GM18870 (cell line): ENCODE measurements around the gene CCN2.

ENCODE experiments used
- ATAC-seq: cut with Tn5 transposase; IDR thresholded peaks from one replicate; pipeline ENCODE4 v1.9.1; 2021; ENCODE audit warnings: moderate library complexity; ENCODE audit not compliant: unreplicated experiment

The CCN2 gene

DNA sequence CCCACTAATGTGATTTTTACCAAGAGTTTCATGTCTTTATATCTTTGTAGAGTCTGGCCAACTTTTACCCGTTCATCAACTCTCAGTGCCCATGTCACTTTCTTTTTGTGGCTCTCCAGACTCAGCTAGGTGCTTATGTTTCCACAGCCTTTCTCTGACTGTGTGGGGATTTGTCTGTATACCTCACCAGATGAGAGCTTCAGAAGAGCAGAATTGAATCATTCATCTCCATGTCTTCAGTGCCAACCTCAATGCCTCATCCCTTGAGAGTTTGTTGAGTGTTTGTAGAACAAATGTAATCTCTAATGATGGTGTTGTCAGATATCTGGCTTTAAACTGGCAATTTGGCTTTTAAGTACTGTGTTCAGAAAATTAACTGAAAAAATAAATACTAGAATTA, 16.8 kb upstream of the CCN2 start:
- no peak for ATAC-seq

DNA sequence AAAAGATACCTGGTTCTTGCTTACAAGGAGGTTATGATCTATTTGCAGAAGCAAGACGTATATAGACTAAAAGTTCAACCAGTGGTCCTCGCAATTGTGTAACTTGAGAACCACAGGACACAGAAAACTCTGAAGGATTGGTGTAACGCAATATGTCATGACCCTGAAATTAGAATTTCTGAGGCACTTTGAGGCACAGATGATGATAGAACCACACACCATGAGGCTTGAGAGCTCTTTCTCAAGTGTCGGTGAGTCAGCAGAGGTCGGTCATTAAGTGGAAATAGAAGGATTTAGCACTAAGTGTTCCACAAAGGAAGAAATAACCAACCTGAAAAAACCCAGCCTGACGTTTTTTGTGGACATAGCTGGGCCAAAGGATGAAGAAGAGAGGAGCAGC, 15.3 kb upstream of the CCN2 start:
- ATAC-seq, result no peak

DNA sequence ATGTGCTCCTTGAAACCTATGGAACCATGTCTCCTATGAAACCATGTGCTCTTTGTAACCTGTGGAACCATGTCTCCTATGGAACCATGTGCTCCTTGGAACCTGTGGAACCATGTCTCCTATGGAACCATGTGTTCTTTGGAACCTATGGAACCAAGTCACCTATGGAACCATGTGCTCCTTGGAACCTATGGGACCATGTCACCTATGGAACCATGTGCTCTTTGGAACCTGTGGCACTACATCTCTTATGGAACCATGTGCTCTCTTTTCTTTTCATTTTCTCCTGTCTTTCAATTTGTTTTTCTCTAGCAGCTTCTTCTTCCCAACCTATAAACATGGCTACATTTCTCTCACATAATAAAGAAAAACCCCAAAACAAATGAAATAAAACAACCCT, 11.9 kb upstream of the CCN2 start:
- no peak for ATAC-seq

- ATAC-seq, result no peak
Measured at GRCh38 chr6:131960371-131961133, 9.4 kb upstream of the CCN2 start.

DNA sequence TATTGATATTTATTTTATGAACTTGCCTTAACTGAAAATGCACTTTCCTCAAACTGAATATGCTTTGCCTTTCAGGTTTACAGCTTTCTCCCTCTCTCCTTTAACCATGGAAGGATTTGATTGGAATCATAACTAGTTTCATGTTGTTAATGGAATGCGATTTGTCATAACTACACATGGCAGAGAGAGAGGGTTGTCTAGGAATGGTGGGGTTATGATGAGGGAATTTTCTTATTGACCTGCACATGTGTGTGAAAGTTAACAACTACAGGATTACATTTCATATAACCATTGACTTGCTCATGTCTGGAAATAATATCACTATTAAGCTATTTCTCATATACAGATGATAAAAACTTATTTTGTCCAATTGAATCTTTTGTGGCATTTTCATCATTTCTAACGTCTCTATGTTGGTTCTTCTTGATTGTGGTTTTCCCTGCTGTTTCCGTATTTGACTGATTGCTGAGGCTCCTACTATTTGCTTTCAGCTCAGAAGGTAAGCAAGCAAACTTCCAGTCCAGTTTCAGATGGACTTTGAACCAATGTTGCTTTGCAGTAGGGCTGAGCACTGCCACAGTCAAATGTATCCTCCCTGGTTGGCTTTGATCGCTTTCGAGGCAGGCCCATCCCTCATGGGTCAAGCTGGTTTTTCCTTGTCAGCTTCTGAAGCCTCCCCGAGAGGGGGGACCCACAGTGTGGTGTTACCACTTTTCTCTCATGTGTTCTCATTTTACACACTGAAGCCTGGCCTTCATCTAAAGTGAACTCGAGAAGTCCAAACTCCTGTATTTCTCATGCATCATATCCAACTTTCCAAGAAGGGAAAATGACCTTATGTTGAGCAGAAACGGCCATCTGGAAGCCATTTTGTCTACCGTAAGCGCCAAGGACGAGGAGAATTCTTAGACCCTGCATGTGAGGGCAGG, 7.6 kb upstream of the CCN2 start:
- ATAC-seq, result no peak

GRCh38 chr6:131958095-131958494, 6.9 kb upstream of the CCN2 start:
- ATAC-seq, result no peak

GRCh38 chr6:131955876-131956275, 4.7 kb upstream of the CCN2 start:
- no peak for ATAC-seq

DNA sequence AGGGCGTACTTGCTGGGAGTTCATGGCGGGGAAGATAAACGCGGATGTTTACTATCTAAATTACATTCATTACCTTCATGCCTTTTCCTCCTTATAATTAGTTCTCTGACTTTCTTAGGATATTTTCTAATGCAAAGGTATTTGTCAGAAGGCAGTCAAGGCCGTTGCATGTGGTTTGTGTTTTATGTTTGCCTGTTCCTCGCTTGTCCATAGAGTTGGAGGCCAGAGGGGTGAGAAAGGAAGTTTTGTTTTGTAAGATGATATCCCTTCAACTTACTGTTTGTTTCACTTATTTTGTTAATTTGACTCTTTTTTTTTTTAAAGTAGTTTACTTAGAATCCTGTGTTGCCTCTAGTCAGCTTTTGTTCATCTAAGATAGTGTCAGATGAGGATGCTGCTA, 4.0 kb upstream of the CCN2 start:
- ATAC-seq, result no peak

- no peak for ATAC-seq
Measured at GRCh38 chr6:131954775-131955107, 3.6 kb upstream of the CCN2 start.

GRCh38 chr6:131954059-131954774, 3.0 kb upstream of the CCN2 start:
- ATAC-seq, result no peak

GRCh38 chr6:131952886-131953509, 1.8 kb upstream of the CCN2 start:
- no peak for ATAC-seq

DNA sequence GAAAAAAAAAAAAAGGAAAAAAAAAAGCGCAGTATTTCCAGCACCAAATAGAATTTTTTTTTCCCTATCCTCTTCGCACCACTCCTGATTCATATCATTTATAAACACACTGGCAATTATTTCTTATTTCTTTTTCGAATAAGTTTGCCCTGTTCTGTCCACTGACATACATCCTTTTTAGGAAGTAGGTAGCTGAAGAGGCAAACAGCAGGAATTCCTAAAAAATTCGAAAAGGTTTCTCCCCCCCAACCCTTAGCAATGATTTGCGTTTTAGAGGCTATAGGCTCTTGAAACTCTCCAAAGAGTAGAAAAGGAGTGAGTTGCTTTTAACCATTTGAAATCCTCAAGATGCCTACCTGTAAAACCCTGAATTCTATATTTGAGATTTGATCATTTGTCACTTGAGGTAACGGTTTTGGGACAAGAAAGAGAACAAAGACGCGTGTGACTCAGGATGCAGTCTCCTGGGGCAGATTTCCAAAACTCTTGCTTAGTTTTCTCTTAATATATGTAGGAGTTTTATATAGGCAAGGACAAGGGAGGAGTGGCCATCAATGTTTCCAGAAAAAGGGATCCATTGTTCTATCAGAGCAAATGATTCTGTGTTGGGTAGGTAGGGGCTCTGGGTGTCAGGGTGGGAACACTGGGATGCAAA, 531 bp upstream of the CCN2 start:
- ATAC-seq, result no peak

- ATAC-seq, result no peak
Measured at GRCh38 chr6:131949909-131950766, 1.0 kb downstream of the CCN2 start.

DNA sequence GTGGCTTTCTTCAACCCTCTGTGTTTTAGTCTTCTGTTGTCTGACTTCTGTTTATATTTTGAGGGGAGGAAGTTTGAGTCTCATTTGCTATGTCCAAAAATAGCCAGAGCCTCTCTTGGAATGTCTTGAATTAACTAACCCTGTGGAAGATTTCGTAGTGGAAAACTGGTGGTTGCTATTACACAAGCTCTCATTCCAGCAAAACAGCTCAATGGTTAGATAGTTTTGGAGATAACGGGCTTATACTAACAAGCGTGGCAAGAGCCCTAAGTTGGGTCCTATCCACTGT, 1.6 kb downstream of the CCN2 start:
- no peak for ATAC-seq

- no peak for ATAC-seq
Measured at GRCh38 chr6:131948692-131949619, 2.2 kb downstream of the CCN2 start.

GRCh38 chr6:131947986-131948661, 3.0 kb downstream of the CCN2 start:
- ATAC-seq, result no peak

DNA sequence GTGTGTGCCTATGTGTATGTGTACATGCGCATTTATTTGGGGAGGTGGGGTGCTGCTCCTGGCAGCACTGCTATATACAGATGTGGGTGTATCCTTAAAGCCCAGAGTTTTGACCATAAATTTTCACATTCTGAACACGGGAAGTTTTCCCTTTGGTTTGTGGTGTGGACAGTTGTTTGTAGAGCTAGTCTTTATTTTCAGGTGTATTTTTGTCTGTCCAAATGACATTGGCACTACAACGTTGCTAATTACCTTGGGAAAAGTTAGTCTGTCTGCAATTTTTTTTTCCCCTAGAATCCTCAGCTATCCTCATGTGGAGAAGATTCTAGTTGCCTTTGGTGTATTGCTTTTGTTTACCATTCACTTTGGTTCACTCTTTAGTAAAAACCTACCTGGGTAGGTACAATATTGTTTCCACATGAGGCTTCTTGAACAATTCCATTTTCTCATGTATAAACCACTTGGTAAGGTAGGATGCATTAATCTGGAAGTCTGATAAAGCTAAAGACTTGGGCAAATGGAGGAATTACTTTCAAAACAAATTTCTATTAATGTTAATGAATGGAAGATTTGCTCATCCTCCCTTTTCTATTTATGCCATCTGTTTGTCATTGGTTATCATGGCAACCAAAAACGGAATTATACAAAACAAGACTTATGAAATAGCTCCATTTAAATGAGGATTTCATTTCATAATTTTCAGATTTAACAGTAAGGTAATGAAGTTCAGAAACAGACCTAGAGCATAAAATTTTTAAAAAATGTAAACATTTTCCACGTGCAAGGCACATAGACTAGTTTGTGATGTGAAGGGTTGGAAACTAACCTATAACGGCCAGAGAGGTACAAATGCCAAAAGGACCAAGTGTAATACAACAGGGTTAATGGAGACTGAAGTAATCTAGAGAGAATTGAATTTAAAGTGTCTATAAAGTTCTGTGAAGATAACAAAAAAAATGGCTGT, 3.9 kb downstream of the CCN2 start:
- no peak for ATAC-seq
